Fibroblast of lung (primary cell): Measurements from ENCODE around the gene ZDHHC3. TPM values are rescaled to one million over a fixed set of nuclear protein-coding genes. Genes with fewer than 3 reads are reported as not detected.

Source experiments
- DNase-seq, 2 donors: peaks; one replicate each; pipeline versions ENCODE4 v3.0.0 to v3.0.0-alpha.2; 2010; ENCODE audit warnings: low read depth in 2 of 2
- H2AFZ ChIP-seq: 2 replicates; pipeline ENCODE4 v1.5.1; 2012; ENCODE audit warnings: low read length, control low read depth, inconsistent platforms
- H3K27ac ChIP-seq: 2 replicates; pipeline ENCODE4 v1.5.1; 2011; ENCODE audit warnings: low read length, control low read depth; ENCODE audit not compliant: insufficient read depth
- H3K27me3 ChIP-seq: 2 replicates; pipeline ENCODE4 v1.5.1; 2011; ENCODE audit warnings: mild to moderate bottlenecking, low read length; ENCODE audit not compliant: control insufficient read depth, insufficient read depth
- H3K36me3 ChIP-seq: 2 replicates; pipeline ENCODE4 v1.5.1; 2011; ENCODE audit warnings: low read length; ENCODE audit not compliant: control insufficient read depth, insufficient read depth
- H3K4me1 ChIP-seq: 2 replicates; pipeline ENCODE4 v1.5.1; 2011; ENCODE audit warnings: low read length; ENCODE audit not compliant: control insufficient read depth, insufficient read depth; ENCODE audit errors: extremely low read depth
- H3K4me2 ChIP-seq: 2 replicates; pipeline ENCODE4 v1.5.1; 2011; ENCODE audit warnings: low read length, control low read depth; ENCODE audit not compliant: insufficient read depth; ENCODE audit errors: extremely low read depth
- H3K4me3 ChIP-seq, 4 experiments: fragments of 200-600 bp in 1 of 4; sonication (generic) in 1 of 4; replicated peaks in 1 of 4; 2 replicates each; pipeline ENCODE4 v1.5.1; 2011 to 2016; ENCODE audit warnings: low read length in 4 of 4, low read depth in 3 of 4, mild to moderate bottlenecking in 3 of 4, control low read depth in 2 of 4, inconsistent platforms in 1 of 4, mixed read lengths in 1 of 4; ENCODE audit not compliant: insufficient read depth in 1 of 4; ENCODE audit errors: control extremely low read depth in 1 of 4
- H3K79me2 ChIP-seq: 2 replicates; pipeline ENCODE4 v1.5.1; 2012; ENCODE audit warnings: mild to moderate bottlenecking, low read length, inconsistent platforms; ENCODE audit not compliant: control insufficient read depth, insufficient read depth
- H3K9ac ChIP-seq: 2 replicates; pipeline ENCODE4 v1.5.1; 2011; ENCODE audit warnings: mild to moderate bottlenecking, low read length, control low read depth; ENCODE audit not compliant: insufficient read depth
- H3K9me3 ChIP-seq: 2 replicates; pipeline ENCODE4 v1.5.1; 2012; ENCODE audit warnings: low read depth, low read length; ENCODE audit not compliant: control insufficient read depth, insufficient read depth
- H4K20me1 ChIP-seq: 2 replicates; pipeline ENCODE4 v1.5.1; 2011; ENCODE audit warnings: low read length; ENCODE audit not compliant: control insufficient read depth, insufficient read depth; ENCODE audit errors: extremely low read depth
- CTCF ChIP-seq, 2 donors: IDR thresholded peaks in 1 of 2; conservative IDR thresholded peaks in 1 of 2; 1 replicate in 1 of 2; 2 replicates in 1 of 2; pipeline ENCODE4 v1.5.1; 2011 to 2012; ENCODE audit warnings: low read length in 2 of 2, control low read depth in 1 of 2, inconsistent platforms in 1 of 2, low read depth in 1 of 2, mild to moderate bottlenecking in 1 of 2
- EZH2 ChIP-seq: IDR thresholded peaks from 2 replicates; pipeline ENCODE4 v1.5.1; 2012; ENCODE audit warnings: low read length, control low read depth, mild to moderate bottlenecking; ENCODE audit errors: missing control alignments
- polyA plus RNA-seq, 2 donors: library from polyadenylated mRNA; depleted of rRNA in 1 of 2; stranded (reverse) in 1 of 2; unstranded in 1 of 2; fragments of >200 nt; gene quantifications; 2 replicates each; pipeline ENCODE4 v1.2.1, GENCODE V29; 2011 to 2012; ENCODE audit warnings: missing spikeins in 1 of 2
- total RNA-seq: library from RNA; depleted of rRNA; stranded (reverse); fragments of >200 nt; gene quantifications from 2 replicates; pipeline ENCODE4 v1.2.1, GENCODE V29; 2014

The ZDHHC3 gene
- total and polyA plus RNA-seq, 2 donors (not counting 1 experiment from before 2014, with no cell fraction given), result 53.2 to 126 TPM

- no peak overlapping the region for H3K4me3 ChIP-seq
- H3K79me2 ChIP-seq, result no peaks in the 10 kb centered on the region
- H3K27ac ChIP-seq, result no peak overlapping the region
- peaks cover 10% of the 10 kb centered on the region for H3K36me3 ChIP-seq
- H3K27me3 ChIP-seq, result no peaks in the 10 kb centered on the region
- no peaks in the 10 kb centered on the region for H4K20me1 ChIP-seq
- TF ChIP-seq EZH2 (no peak), CTCF (conservative IDR thresholded peaks at IDR 0.05 in 1 of 2, IDR thresholded peaks at IDR 0.05 in 1 of 2; ENCODE audit: low read depth in 1 of 2, low read length in 2 of 2) (no peak)
- H3K4me2 ChIP-seq, result no peak overlapping the region
- peak in 1 of 2 donors; percentile 42 for DNase-seq
- no peaks in the 10 kb centered on the region for H3K9me3 ChIP-seq
- no peak overlapping the region for H3K9ac ChIP-seq
- H2AFZ ChIP-seq, result no peak overlapping the region
- no peaks in the 10 kb centered on the region for H3K4me1 ChIP-seq
Observed at GRCh38 chr3:44923632-44924456, 52.1 kb downstream of the ZDHHC3 start.

DNA sequence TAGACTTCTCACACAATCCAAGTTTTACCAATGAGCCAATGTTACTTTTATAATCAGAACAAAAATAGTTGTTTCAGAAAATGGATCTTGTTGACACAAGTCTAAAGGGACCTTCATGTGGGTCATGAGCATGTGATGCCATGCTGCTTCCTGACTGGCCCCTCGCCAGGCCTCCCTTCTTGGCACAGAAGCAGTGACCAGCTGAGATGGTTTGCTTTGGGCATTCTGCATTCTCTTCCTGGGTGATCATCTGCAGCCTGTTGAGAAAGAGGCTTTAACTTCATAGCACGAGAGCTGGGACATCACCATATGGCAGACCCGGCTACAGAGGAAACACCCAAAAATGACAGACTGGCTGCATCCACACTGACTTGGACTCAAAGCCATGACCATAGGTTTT lies 55.9 kb downstream of the ZDHHC3 start:
- H3K4me1 ChIP-seq, result no peaks in the 10 kb centered on the region
- no peaks in the 10 kb centered on the region for H4K20me1 ChIP-seq
- no peak overlapping the region for H3K4me2 ChIP-seq
- no peak overlapping the region for H3K27ac ChIP-seq
- no peak overlapping the region for H2AFZ ChIP-seq
- peaks cover 8% of the 10 kb centered on the region for H3K36me3 ChIP-seq
- no peak for DNase-seq
- TF ChIP-seq CTCF (conservative IDR thresholded peaks at IDR 0.05 in 1 of 2, IDR thresholded peaks at IDR 0.05 in 1 of 2; ENCODE audit: low read depth in 1 of 2, low read length in 2 of 2) (no peak), EZH2 (no peak)
- no peaks in the 10 kb centered on the region for H3K9me3 ChIP-seq
- H3K9ac ChIP-seq, result no peak overlapping the region
- H3K79me2 ChIP-seq, result no peaks in the 10 kb centered on the region
- H3K27me3 ChIP-seq, result no peaks in the 10 kb centered on the region
- no peak overlapping the region for H3K4me3 ChIP-seq

- Histone ChIP-seq H3K27ac (no peak overlapping the region), H3K4me1 (no peaks in the 10 kb centered on the region), H3K79me2 (no peaks in the 10 kb centered on the region), H2AFZ (no peak overlapping the region), H3K9me3 (no peaks in the 10 kb centered on the region), H3K9ac (no peak overlapping the region), H3K4me3 (no peak overlapping the region), H4K20me1 (no peaks in the 10 kb centered on the region), H3K27me3 (no peaks in the 10 kb centered on the region), H3K36me3 (peaks cover 8% of the 10 kb centered on the region), H3K4me2 (no peak overlapping the region)
- no peak for DNase-seq
- TF ChIP-seq CTCF (conservative IDR thresholded peaks at IDR 0.05 in 1 of 2, IDR thresholded peaks at IDR 0.05 in 1 of 2; ENCODE audit: low read depth in 1 of 2, low read length in 2 of 2), result no peak
- TF ChIP-seq EZH2, result no peak
Observed at GRCh38 chr3:44918581-44918980, 57.4 kb downstream of the ZDHHC3 start.
